Peyer's patch (tissue), 4 donors: ENCODE data around the gene INPP5A.

Experiments
- CTCF ChIP-seq, 6 experiments: fragments of 450-650 bp in 4 of 6; fragments of 200-600 bp in 2 of 6; sonication (generic) in 1 of 6; IDR thresholded peaks; one replicate each; pipeline ENCODE4 v1.5.1; 2017 to 2019; ENCODE audit warnings: antibody characterized with exemption in 6 of 6, mild to moderate bottlenecking in 3 of 6, moderate library complexity in 1 of 6
- POLR2A ChIP-seq, 2 donors: fragments of 450-650 bp; IDR thresholded peaks; one replicate each; pipeline ENCODE4 v1.5.1; 2017; ENCODE audit warnings: antibody characterized with exemption in 2 of 2, mild to moderate bottlenecking in 2 of 2, moderate library complexity in 2 of 2

- TF ChIP-seq CTCF (IDR thresholded peaks at IDR 0.05) (no peak), POLR2A (IDR thresholded peaks at IDR 0.05) (no peak)
Measured at GRCh38 chr10:132733926-132734325, 196.3 kb downstream of the INPP5A start.
